HG03432 (cell line): ENCODE measurements around the gene STIM1.
"Not testable (repeated sequence)": the region's sequence is repeated elsewhere in the genome, so short reads cannot be mapped to it uniquely, and the experiment has no call there.

Experiments used
- ATAC-seq: cut with Tn5 transposase; IDR thresholded peaks from one replicate; pipeline ENCODE4 v1.9.1; 2021; ENCODE audit warnings: mild to moderate bottlenecking, moderate library complexity; ENCODE audit not compliant: unreplicated experiment

The STIM1 gene

GRCh38 chr11:4016602-4017001 lies 161.1 kb downstream of the STIM1 start:
- ATAC-seq = not testable (repeated sequence)

GRCh38 chr11:4017129-4017528 lies 161.7 kb downstream of the STIM1 start:
- ATAC-seq = no peak

DNA sequence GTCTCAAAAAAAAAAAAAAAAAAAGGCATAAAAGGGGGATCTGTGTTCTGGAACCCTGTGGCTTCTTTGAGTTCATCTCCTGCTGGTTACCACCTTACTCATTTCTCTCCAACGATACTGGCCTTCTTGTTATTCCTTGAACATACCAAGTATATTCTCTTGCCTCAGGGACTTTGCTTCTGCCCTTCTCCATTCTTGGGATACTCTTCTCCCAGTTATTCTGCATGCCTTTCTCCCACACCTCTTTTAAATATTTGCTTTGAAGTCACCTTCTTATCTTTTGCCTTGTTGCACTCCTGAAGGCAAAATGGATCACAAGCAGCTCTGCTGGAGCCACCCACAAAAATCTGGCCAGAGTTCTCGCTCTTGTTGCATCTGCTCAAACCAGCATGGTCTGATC lies 163.2 kb downstream of the STIM1 start:
- no peak for ATAC-seq

DNA sequence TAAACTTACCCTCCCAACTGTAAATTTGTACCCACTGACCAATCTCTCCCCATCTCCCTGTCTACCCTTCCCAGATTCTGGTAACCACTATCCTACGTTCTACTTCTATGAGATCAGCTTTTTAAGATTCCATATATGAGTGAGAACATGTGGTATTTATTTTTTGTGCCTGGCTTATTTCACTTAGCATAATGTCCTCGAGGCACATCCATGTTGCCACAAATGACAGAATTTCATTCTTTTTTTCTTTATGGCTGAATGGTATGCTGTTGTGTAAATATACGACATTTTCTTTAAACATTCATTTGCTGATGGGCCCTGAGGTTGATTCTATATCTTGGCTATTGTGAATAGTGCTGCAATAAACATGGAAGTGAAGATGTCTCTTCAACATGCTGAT lies 164.4 kb downstream of the STIM1 start:
- ATAC-seq = no peak

GRCh38 chr11:4022669-4023068 lies 167.2 kb downstream of the STIM1 start:
- ATAC-seq = no peak

- no peak for ATAC-seq
These were observed 169.9 kb downstream of the STIM1 start for GRCh38 chr11:4025248-4025966.

DNA sequence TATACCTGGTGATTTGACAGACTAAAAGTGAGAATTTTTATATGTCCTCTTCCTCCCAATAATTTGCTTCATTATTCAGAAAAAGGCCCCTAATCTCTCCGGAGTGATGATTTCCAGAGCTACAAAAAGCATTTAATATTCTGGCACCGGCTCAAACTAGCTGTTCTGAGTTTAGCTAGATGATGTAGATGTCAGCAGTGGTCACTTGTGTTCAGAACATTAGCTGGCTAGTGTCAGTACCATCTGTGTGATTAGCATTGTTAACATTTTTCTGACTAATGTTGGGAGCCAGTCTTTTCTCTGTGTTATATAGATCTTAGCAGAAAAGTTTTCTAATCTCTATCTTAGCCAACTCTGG lies 170.5 kb downstream of the STIM1 start:
- ATAC-seq = no peak

DNA sequence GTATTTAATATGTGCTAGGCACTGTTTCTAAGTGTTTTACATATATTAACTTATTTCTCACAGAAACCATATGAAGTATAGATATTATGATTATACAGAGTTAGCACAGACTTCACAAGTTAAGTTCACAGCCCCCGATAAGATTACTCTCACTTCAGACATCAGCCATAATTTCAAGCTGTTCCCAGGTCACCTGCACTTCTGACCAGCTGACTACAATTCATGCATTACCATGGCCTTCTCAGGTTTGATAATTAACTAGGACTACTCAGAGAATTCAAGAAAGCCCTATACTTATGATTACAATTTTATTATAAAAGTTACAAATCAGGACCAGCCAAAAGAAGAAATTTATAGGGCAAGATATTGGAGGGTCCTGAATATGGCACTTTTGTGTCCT lies 170.9 kb downstream of the STIM1 start:
- no peak for ATAC-seq

- ATAC-seq = no peak
These were observed 172.3 kb downstream of the STIM1 start for GRCh38 chr11:4027746-4028145.

DNA sequence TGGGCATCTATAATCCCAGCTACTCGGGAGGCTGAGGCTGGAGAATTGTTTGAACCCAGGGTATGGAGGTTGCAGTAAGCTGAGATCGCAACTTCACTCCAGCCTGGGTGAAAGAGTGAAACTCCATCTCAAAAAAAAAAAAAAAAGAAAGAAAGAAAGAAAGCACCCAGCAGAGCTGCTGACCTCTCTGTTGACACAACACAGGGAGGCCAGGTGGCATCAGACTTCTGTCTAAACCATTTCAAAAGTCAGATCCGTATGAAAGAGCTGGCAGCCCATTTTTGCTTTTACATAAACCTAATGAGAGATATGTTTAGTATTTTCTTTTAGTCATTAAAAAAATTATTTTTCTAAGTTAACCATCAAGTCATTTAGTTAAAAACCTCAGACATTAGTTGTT lies 174.7 kb downstream of the STIM1 start:
- ATAC-seq = no peak

- no peak for ATAC-seq
These were observed 176.6 kb downstream of the STIM1 start for GRCh38 chr11:4032097-4032496.

- no peak for ATAC-seq
These were observed 180.5 kb downstream of the STIM1 start for GRCh38 chr11:4035985-4036384.

GRCh38 chr11:4039011-4039410 lies 183.5 kb downstream of the STIM1 start:
- no peak for ATAC-seq

- ATAC-seq = no peak
These were observed 185.0 kb downstream of the STIM1 start for GRCh38 chr11:4040461-4040860.

DNA sequence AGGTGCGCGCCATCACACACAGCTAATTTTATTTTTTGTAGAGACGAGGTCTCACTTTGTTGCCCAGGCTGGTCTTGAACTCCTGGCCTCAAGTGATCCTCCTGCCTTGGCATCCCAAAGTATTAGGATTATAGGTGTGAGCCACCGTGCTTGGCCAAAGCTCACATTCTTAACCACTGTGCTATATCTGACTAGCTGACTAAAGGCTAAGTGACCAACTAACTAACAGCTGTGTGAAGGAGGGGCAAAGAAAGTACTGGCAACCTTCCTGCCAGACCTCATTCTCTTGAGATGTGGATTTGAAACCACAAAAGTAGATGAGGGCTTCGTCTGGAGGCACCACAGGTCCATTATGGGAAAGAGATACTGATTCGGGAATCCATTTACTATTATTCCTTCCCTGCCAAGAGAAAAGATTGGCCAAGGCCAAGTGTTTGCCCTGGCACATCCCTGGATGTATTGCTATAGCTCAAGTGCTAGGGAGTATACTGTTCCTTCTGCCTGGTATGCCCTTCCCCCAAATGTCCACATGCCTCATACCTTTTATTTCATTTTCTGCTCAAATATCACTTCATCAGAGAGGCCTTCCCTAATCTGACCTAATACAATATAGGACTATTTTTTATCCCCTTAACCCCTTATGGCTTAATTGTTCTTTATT lies 186.4 kb downstream of the STIM1 start:
- no peak for ATAC-seq

- ATAC-seq = no peak
These were observed 189.6 kb downstream of the STIM1 start for GRCh38 chr11:4044976-4045646.

DNA sequence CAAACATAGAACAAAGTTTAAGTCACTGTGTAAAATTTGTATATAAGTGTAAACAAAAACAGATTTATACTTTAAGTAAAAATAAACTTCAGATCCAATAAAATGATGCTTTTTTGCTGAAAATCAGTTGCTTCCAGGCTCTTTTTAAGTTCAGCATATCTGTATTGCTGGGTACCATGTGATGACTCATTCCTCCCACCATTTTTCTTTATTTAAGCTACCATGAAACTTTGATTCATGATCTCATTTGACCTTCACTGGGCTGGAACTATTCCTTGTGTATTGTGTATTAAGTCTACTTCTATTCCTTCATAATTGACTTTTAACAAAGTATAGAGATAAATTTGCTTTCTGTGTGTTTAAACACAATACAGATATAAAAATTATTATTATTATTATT lies 192.9 kb downstream of the STIM1 start:
- ATAC-seq = no peak

DNA sequence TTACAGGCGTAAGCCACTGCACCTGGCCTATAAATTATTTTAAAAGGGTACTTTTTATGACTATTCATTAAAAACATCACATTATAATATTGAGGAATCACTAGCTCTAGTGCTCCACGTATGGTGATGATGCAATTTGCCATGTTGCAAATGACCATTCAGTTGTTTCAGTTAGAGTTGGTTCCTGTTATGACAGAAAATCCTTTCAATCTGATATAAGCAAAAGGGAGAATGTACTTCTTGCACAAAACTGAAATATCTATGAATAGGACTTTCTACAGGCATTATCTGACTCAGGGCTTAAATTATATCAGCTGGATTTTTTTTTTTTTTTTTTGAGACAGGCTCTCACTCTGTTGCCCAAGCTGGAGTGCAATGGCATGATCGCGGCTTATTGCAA lies 193.5 kb downstream of the STIM1 start:
- ATAC-seq = no peak

DNA sequence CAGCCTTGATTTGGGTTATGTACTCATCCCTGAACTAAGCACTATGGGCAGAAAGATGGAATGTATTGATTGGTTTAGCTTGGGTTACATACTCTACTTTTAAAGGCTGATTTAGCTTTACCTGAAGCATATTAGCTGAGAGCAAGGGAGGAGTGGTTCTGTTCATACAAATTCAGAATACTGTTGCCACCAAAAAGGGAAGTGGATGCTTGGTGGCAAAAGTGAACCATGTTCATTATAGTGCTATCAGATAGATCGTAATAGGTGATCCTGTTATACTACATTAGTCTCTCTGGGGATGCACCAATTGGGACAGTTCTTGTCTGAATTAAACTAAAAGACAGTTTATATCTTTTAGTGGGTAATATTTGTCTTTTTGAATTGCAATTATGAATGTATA lies 194.7 kb downstream of the STIM1 start:
- no peak for ATAC-seq

GRCh38 chr11:4053200-4053599 lies 197.7 kb downstream of the STIM1 start:
- ATAC-seq = not testable (repeated sequence)

DNA sequence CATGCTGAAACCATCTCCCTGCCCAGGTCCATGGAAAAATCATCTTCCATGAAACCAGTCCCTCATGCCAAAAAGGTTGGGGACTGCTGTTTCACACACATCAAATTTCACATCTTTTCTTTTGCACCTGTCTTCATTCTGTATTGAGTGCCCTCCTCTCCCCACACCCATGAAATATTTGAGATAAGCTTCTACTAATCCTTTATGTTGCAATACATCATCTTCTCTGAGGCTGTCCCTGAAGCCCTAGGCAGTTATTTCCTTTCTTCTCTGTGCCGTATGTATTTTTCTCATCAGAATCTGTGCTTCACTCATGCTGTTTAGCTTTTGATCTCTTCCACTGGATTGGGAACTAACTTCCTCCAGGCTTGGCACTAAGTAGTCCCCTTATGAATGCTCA lies 199.2 kb downstream of the STIM1 start:
- no peak for ATAC-seq

- ATAC-seq = no peak
These were observed 204.0 kb downstream of the STIM1 start for GRCh38 chr11:4059424-4059823.
